HFFc6 (cell line): ENCODE measurements around the gene APIP. TPM values are rescaled to one million over a fixed set of nuclear protein-coding genes. Genes with fewer than 3 reads are reported as not detected.

Source experiments
- DNase-seq: peaks from one replicate; pipeline ENCODE4 v3.0.0-alpha.2; 2018
- H3K27ac Mint-ChIP-seq: 2 replicates; pipeline ENCODE4 v1.8.0; 2020; ENCODE audit warnings: mild to moderate bottlenecking, mixed read lengths
- H3K27me3 Mint-ChIP-seq: 2 replicates; pipeline ENCODE4 v1.8.0; 2021; ENCODE audit warnings: mild to moderate bottlenecking, moderate library complexity, mixed read lengths; ENCODE audit not compliant: insufficient read depth
- H3K36me3 Mint-ChIP-seq: 2 replicates; pipeline ENCODE4 v1.8.0; 2021; ENCODE audit warnings: low read depth, mixed read lengths
- H3K4me1 Mint-ChIP-seq: 2 replicates; pipeline ENCODE4 v1.8.0; 2020; ENCODE audit warnings: low read depth, mixed read lengths
- H3K4me3 Mint-ChIP-seq: 2 replicates; pipeline ENCODE4 v1.8.0; 2020; ENCODE audit warnings: mild to moderate bottlenecking, moderate library complexity, mixed read lengths
- H3K9me3 Mint-ChIP-seq: 2 replicates; pipeline ENCODE4 v1.8.0; 2020; ENCODE audit warnings: mild to moderate bottlenecking, mixed read lengths
- total RNA-seq, 6 experiments: library from RNA; stranded (reverse); fragmentation: NEBNext Ultra II Directional; extraction: Animal tissue kit (Norgen Biotek cat#: 25700); gene quantifications; 2 replicates in 1 of 6; 3 replicates in 5 of 6; pipeline ENCODE4 v1.2.3, GENCODE V29; 2021
- TF ChIP-seq, protein P1 (sequence below): fragments of 200-600 bp; sonication (generic); IDR thresholded peaks from 2 replicates; pipeline ENCODE4 v1.5.0; 2021; ENCODE audit warnings: antibody characterized with exemption, mild to moderate bottlenecking

The APIP gene
- total RNA-seq, 6 experiments from 2014 or later, result 26.6 to 33.3 (median 29.4) TPM

DNA sequence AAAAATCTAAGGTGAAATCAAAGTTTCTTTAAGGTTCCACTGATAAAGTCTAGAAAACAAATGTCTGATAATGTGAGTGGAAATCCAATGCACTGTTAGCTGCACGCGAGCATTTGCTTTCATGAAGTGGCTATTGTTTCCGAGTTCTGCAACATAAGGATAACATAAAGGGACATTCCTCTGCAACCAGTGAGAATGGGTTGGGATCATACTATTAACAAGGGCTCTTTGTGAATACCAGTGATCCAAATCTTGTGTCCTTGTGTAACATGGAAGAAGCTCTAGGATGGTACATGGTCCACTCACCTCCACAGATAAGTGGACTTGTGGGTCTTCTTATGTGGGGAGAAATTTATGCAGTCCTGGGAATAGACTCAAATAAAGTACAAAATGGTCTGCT, 24.6 kb downstream of the APIP start:
- Mint-ChIP-seq H3K27me3 (no peaks in the 10 kb centered on the region), H3K4me1 (no peaks in the 10 kb centered on the region), H3K36me3 (peaks cover 7% of the 10 kb centered on the region; the same call in 1 of the 2 replicates), H3K27ac (no peak overlapping the region), H3K9me3 (no peaks in the 10 kb centered on the region), H3K4me3 (no peak overlapping the region)
- DNase-seq, result no peak
- TF ChIP-seq, protein P1, sequence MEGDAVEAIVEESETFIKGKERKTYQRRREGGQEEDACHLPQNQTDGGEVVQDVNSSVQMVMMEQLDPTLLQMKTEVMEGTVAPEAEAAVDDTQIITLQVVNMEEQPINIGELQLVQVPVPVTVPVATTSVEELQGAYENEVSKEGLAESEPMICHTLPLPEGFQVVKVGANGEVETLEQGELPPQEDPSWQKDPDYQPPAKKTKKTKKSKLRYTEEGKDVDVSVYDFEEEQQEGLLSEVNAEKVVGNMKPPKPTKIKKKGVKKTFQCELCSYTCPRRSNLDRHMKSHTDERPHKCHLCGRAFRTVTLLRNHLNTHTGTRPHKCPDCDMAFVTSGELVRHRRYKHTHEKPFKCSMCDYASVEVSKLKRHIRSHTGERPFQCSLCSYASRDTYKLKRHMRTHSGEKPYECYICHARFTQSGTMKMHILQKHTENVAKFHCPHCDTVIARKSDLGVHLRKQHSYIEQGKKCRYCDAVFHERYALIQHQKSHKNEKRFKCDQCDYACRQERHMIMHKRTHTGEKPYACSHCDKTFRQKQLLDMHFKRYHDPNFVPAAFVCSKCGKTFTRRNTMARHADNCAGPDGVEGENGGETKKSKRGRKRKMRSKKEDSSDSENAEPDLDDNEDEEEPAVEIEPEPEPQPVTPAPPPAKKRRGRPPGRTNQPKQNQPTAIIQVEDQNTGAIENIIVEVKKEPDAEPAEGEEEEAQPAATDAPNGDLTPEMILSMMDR, result no peak

DNA sequence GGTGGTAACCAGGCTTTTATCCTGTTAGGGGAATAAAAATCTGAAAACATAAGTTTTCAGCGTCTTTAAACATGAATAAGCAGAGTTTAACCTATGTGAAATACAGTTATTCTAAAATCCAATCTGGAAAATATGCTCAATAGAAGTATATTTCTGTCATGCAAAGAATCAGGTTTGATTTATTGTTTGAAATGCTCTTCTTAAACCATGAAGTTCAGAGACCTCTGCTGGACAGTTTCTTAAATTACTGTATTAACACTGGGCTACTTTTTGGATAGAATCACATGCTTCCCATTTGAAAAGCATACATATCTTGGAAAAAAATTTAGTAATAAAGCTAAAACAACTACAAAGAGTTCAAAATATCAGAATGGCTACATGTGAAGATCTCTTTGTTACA, 25.4 kb downstream of the APIP start:
- no peak overlapping the region for H3K4me3 Mint-ChIP-seq
- H3K4me1 Mint-ChIP-seq, result no peaks in the 10 kb centered on the region
- H3K9me3 Mint-ChIP-seq, result no peaks in the 10 kb centered on the region
- H3K27me3 Mint-ChIP-seq, result no peaks in the 10 kb centered on the region
- H3K36me3 Mint-ChIP-seq, result no peaks in the 10 kb centered on the region; the same call in 1 of the 2 replicates
- peak; percentile 21 for DNase-seq
- TF ChIP-seq, protein P1, result peak; percentile 80
- no peak overlapping the region for H3K27ac Mint-ChIP-seq

DNA sequence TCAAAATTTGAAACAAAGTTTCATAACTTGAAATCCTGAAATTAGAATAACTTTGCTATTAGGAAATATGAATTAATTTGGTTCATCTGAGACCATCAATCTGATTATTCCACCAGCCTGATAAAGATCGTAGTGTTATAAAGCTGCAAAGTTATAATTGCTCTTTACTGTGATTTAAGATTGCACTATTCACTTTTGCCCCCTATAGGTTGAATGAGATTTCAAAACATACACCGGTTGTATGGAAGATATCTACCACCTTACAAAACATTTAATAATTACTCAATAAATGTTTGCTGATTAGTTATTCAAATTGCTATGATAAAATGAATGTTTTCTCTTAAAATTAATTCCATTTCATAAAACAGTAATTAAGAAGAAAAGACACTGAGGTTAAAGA, 26.1 kb downstream of the APIP start:
- no peak for DNase-seq
- Mint-ChIP-seq H3K36me3 (no peaks in the 10 kb centered on the region; the same call in 1 of the 2 replicates), H3K27ac (no peak overlapping the region), H3K27me3 (no peaks in the 10 kb centered on the region), H3K4me3 (no peak overlapping the region), H3K4me1 (no peaks in the 10 kb centered on the region), H3K9me3 (no peaks in the 10 kb centered on the region)
- TF ChIP-seq, protein P1, result peak; percentile 69

DNA sequence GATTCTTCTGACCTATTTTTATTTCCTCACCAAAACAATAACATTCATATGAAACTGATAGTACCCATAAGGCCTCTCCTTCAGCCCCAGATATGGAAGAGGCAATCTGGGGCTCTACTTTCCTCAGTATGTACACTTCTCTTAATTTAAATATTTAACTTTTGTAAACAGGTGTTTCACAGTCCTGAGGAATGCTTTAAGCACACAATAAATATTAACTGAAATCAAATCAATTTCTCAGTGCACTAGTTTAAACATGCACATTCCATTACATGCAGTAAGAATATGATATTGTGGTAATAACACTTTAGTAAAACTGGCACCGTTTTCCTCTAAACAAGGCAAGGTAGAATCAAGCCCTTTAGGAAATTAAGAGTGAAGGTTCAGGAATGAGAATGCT, 28.9 kb downstream of the APIP start:
- Mint-ChIP-seq H3K27me3 (no peaks in the 10 kb centered on the region), H3K4me1 (no peaks in the 10 kb centered on the region), H3K36me3 (no peaks in the 10 kb centered on the region; the same call in 1 of the 2 replicates), H3K4me3 (no peak overlapping the region), H3K27ac (no peak overlapping the region), H3K9me3 (no peaks in the 10 kb centered on the region)
- TF ChIP-seq, protein P1, result no peak
- no peak for DNase-seq

DNA sequence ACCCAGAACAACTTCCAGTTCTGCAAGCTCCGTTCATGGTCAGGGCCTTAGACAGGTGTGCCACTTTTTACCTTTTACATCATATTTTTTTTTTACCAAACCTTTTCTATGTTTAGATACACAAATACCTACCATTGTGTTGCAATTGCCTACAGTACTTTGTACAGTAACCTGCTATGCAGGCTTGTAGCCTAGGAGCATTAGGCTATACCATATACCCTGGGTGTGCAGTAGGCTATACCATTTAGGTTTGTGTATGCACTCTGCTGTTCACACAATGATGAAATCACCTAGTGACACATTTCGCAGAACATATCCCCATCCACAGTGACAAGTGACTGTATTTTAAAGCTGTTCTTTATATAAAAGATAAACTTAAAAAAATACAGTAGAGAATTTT, 29.6 kb downstream of the APIP start:
- no peak overlapping the region for H3K27ac Mint-ChIP-seq
- no peak overlapping the region for H3K4me3 Mint-ChIP-seq
- no peak for DNase-seq
- H3K4me1 Mint-ChIP-seq, result no peaks in the 10 kb centered on the region
- TF ChIP-seq, protein P1, result no peak
- H3K9me3 Mint-ChIP-seq, result no peaks in the 10 kb centered on the region
- H3K27me3 Mint-ChIP-seq, result no peaks in the 10 kb centered on the region
- H3K36me3 Mint-ChIP-seq, result peaks cover 3% of the 10 kb centered on the region

DNA sequence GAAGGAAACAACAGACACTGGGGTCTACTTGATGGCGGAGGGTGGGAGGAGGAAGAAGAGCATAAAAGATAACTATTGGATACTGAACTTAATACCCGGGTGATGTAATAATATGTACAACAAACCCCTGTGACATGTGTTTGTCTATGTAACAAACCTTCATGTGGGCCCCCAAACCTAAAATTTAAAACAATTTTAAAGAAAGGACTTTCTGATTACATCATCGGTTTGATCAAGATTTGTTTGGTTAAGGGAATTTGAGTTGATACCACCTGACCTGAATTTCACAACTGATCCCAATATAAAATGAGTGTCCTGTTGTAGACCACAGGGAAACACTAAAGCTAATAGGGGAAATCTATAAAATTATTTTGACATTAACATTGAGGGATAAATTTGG, 34.3 kb downstream of the APIP start:
- DNase-seq, result no peak
- no peak overlapping the region for H3K4me3 Mint-ChIP-seq
- H3K27ac Mint-ChIP-seq, result no peak overlapping the region
- no peaks in the 10 kb centered on the region for H3K9me3 Mint-ChIP-seq
- H3K27me3 Mint-ChIP-seq, result no peaks in the 10 kb centered on the region
- H3K36me3 Mint-ChIP-seq, result peaks cover 5% of the 10 kb centered on the region; the same call in 1 of the 2 replicates
- TF ChIP-seq, protein P1, result no peak
- H3K4me1 Mint-ChIP-seq, result no peaks in the 10 kb centered on the region
